Heart right ventricle (tissue), 16 donors: ENCODE results near the gene DAPK1. TPM values are rescaled to one million over a fixed set of nuclear protein-coding genes. Genes with fewer than 3 reads are reported as not detected.

Source experiments
- ATAC-seq, 8 donors: fragments of 200-7000 bp; cut with Tn5 transposase; one replicate each; pipeline ENCODE4 v1.9.1; 2020; ENCODE audit warnings: mild to moderate bottlenecking in 8 of 8, moderate library complexity in 8 of 8, moderate number of reproducible peaks in 1 of 8
- DNase-seq, 2 donors: peaks; one replicate each; pipeline ENCODE4 v3.0.0-alpha.2; 2020
- H3K27ac ChIP-seq, 10 donors: fragments of 200-600 bp; sonication (generic) in 2 of 10; one replicate each; pipeline versions ENCODE4 v1.5.0 to v1.8.0; 2020 to 2022; ENCODE audit warnings: mild to moderate bottlenecking in 3 of 10
- H3K27me3 ChIP-seq, 7 donors: fragments of 200-600 bp; one replicate each; pipeline ENCODE4 v1.8.0; 2021 to 2022; ENCODE audit warnings: mild to moderate bottlenecking in 2 of 7
- H3K36me3 ChIP-seq, 9 donors: fragments of 200-600 bp; sonication (generic) in 1 of 9; one replicate each; pipeline versions ENCODE4 v1.5.0 to v1.8.0; 2020 to 2022; ENCODE audit warnings: mild to moderate bottlenecking in 2 of 9
- H3K4me1 ChIP-seq, 9 donors: fragments of 200-600 bp; sonication (generic) in 1 of 9; one replicate each; pipeline versions ENCODE4 v1.5.0 to v1.8.0; 2020 to 2022; ENCODE audit warnings: mild to moderate bottlenecking in 4 of 9
- H3K4me3 ChIP-seq, 10 donors: fragments of 200-600 bp; sonication (generic) in 2 of 10; one replicate each; pipeline versions ENCODE4 v1.5.0 to v1.8.0; 2020 to 2022; ENCODE audit warnings: mild to moderate bottlenecking in 7 of 10, moderate library complexity in 2 of 10
- H3K9me3 ChIP-seq, 11 donors: fragments of 200-600 bp in 10 of 11; sonication (generic) in 2 of 11; one replicate each; pipeline versions ENCODE4 v1.5.0 to v1.8.0; 2013 to 2022; ENCODE audit warnings: mild to moderate bottlenecking in 2 of 11, control low read depth in 1 of 11, moderate library complexity in 1 of 11
- CTCF ChIP-seq, 9 donors: fragments of 200-600 bp; sonication (generic) in 2 of 9; IDR thresholded peaks; one replicate each; pipeline versions ENCODE4 v1.5.0 to v1.8.0; 2021 to 2022; ENCODE audit warnings: antibody characterized with exemption in 9 of 9, mild to moderate bottlenecking in 5 of 9, moderate library complexity in 1 of 9
- WGBS, 2 donors: extraction: QIAGEN DNeasy Blood & Tissue Kit; methylation state at CpG; one replicate each; pipeline ENCODE4 v1.1.7; 2013; ENCODE audit warnings: inconsistent platforms in 1 of 2; 5-methylcytosine and 5-hydroxymethylcytosine counted together
- intact Hi-C, 10 donors: fragments of 100-400 bp; cut with DNase I; formaldehyde crosslinking; loops; one replicate each; pipeline versions ENCODE4 v1.11.1 to v1.14.2; 2022
- polyA plus RNA-seq, 2 donors: library from polyadenylated mRNA; stranded (reverse); fragments of 200-250 nt; gene quantifications; one replicate each; pipeline ENCODE4 v1.2.3, GENCODE V29; 2013
- total RNA-seq, 10 donors: library from RNA; stranded (reverse); fragmentation: NEBNext Ultra II Directional in 3 of 10; extraction: Animal tissue kit (Norgen Biotek cat#: 25700) in 3 of 10; gene quantifications; one replicate each; pipeline versions ENCODE4 v1.2.1 to v1.2.4, GENCODE V29; 2021 to 2023
- donor health status: Arrhythmogenic right ventricular cardiomyopathy.
- donor health status: ischemic (EF 13 %, LVEDD 7.1; RV severe dilation, severe dysfunction).
- donor health status: healthy with polysubstance abuse.
- donor health status: DM: no; HTN: yes; CAD: no.
- donor health status: DM: no; HTN: no; CAD: no.
- donor health status: ischemic (EF 25% LVEDD 6.9; RV normal size, moderate dysfunction).
- donor health status: ischemic (EF 25% LVEDD 5.7; RV mildly dilated, moderate dysfunction).
- donor health status: healthy.
- donor health status: DM: yes; HTN: yes; CAD: no.
- donor health status: Ischemic cardiomyopathy.
- donor health status: ischemic (EF 35%, LVEDD 5.7; RV mildly dilated, moderate dysfunction).
- donor health status: nonischemic (EF 11% LVEDD 7.7; RV severe dilation, severe dysfunction).
- donor health status: DM: yes; HTN: yes; CAD: no.
- donor health status: PGD.
- donor health status: ischemic (EF 29% LVEDD 5.4; RV normal size, mild dysfunction).
- donor health status: nonischemic (EF 23%, LVEDD 6.1; RV moderate dilation, normal function).

The DAPK1 gene
- total and polyA plus RNA-seq, 12 donors, result 1.1 to 15.5 (median 4.2) TPM

- intact Hi-C loops, result loop anchor here in 1 of 10 donors (10.0 kb wide), 1 partner anchor 173 kb away; no protein-coding TSS in a partner anchor
- H3K36me3 ChIP-seq, result no peaks in the 10 kb centered on the region
Observed at GRCh38 chr9:87491523-87491922, 6.1 kb upstream of the DAPK1 start.

GRCh38 chr9:87492642-87493041 lies 5.0 kb upstream of the DAPK1 start:
- Histone ChIP-seq H3K27ac (no peak overlapping the region), H3K36me3 (no peaks in the 10 kb centered on the region)
- intact Hi-C loops, result loop anchor here in 1 of 10 donors (10.0 kb wide), 1 partner anchor 172 kb away; no protein-coding TSS in a partner anchor

More at GRCh38 chr9:87491523-87491922, 6.1 kb upstream of the DAPK1 start:
- Histone ChIP-seq H3K27ac (no peak overlapping the region), H3K9me3 (no peaks in the 10 kb centered on the region), H3K4me3 (no peak overlapping the region), H3K4me1 (peaks cover 0 to 15% (median 0%) of the 10 kb centered on the region in 9 donors), H3K27me3 (peaks cover 0 to 38% (median 19%) of the 10 kb centered on the region in 7 donors)
- 66 to 73% methylated on average over 3 of the region's 3 CpGs for WGBS, 2 donors
- DNase-seq, result no peak
- no peak for TF ChIP-seq CTCF (IDR thresholded peaks at IDR 0.05)
- no peak for ATAC-seq

GRCh38 chr9:87494970-87495471 lies 2.6 kb upstream of the DAPK1 start:
- DNase-seq (no peak), ATAC-seq (peak in 2 of 8 donors; percentile 41 to 64)
- no peak overlapping the region for H3K4me3 ChIP-seq
- H3K36me3 ChIP-seq, result no peaks in the 10 kb centered on the region
- H3K27ac ChIP-seq, result no peak overlapping the region
- 26 to 43% methylated on average over 2 of the region's 2 CpGs for WGBS, 2 donors
- TF ChIP-seq CTCF (IDR thresholded peaks at IDR 0.05), result no peak
- H3K9me3 ChIP-seq, result no peaks in the 10 kb centered on the region
- H3K4me1 ChIP-seq, result peaks cover 0 to 34% (median 12%) of the 10 kb centered on the region in 9 donors
- intact Hi-C loops, result loop anchor here in 1 of 10 donors (10.0 kb wide), 1 partner anchor 170 kb away; no protein-coding TSS in a partner anchor
- H3K27me3 ChIP-seq, result peaks cover 7 to 65% (median 45%) of the 10 kb centered on the region in 7 donors

More at GRCh38 chr9:87492642-87493041, 5.0 kb upstream of the DAPK1 start:
- ATAC-seq (no peak), DNase-seq (no peak)
- Histone ChIP-seq H3K27me3 (peaks cover 0 to 47% (median 30%) of the 10 kb centered on the region in 7 donors), H3K9me3 (no peaks in the 10 kb centered on the region), H3K4me1 (peaks cover 0 to 24% (median under 1%) of the 10 kb centered on the region in 9 donors), H3K4me3 (no peak overlapping the region)
- TF ChIP-seq CTCF (IDR thresholded peaks at IDR 0.05), result no peak
- 35 to 38% methylated on average over 3 of the region's 3 CpGs for WGBS, 2 donors

- Histone ChIP-seq H3K27ac (peak overlapping the region in 5 of 10 donors; percentile 51 to 91 (median 65)), H3K9me3 (no peaks in the 10 kb centered on the region), H3K27me3 (peaks cover 7 to 63% (median 45%) of the 10 kb centered on the region in 7 donors), H3K4me1 (peaks cover 0 to 55% (median 12%) of the 10 kb centered on the region in 9 donors), H3K4me3 (peak overlapping the region; percentile 46 to 76 (median 64)), H3K36me3 (no peaks in the 10 kb centered on the region)
- ATAC-seq (no peak), DNase-seq (no peak)
- TF ChIP-seq CTCF (IDR thresholded peaks at IDR 0.05), result no peak
- intact Hi-C loops, result loop anchor here in 1 of 10 donors (10.0 kb wide), 1 partner anchor 168 kb away; no protein-coding TSS in a partner anchor
- 16 to 17% methylated on average over 15 of the region's 15 CpGs for WGBS, 2 donors
Observed at GRCh38 chr9:87497080-87497603, 525 bp upstream of the DAPK1 start.
